A673 (cell line): ENCODE results near the gene STING1. TPM values are rescaled to one million over a fixed set of nuclear protein-coding genes. Genes with fewer than 3 reads are reported as not detected.

Source experiments
- BruUV-seq: library from RNA; stranded (reverse); fragments of 400-500 nt; replicated peaks from 2 replicates; lab custom pipeline; 2021; lab: Mats Ljungman, UMichigan
- CTCF ChIA-PET: fragments of 300-600 bp; sonication (Branson Sonifier 250); formaldehyde crosslinking; loops from one replicate; lab custom pipeline; 2022; ENCODE audit warnings: antibody characterized with exemption; lab: Charles Lee
- POLR2A ChIA-PET: fragments of 300-600 bp; sonication (Branson Sonifier 250); formaldehyde crosslinking; loops from one replicate; lab custom pipeline; 2022; ENCODE audit warnings: antibody characterized with exemption; ENCODE audit not compliant: low non-redundant PET; lab: Charles Lee
- DNase-seq: peaks from one replicate; pipeline ENCODE4 v3.0.0-alpha.2; 2015; ENCODE audit warnings: low spot score
- H3K27ac ChIP-seq: fragments of 200-600 bp; sonication (generic); 2 replicates; pipeline ENCODE4 v1.5.1; 2016; ENCODE audit warnings: mixed run types, low read depth, mild to moderate bottlenecking, mixed read lengths, antibody characterized with exemption, low read length; ENCODE audit not compliant: poor library complexity, severe bottlenecking
- H3K27me3 ChIP-seq: fragments of 200-600 bp; sonication (generic); replicated peaks from 2 replicates; pipeline ENCODE4 v1.6.1; 2017; ENCODE audit warnings: mixed run types, low read depth, mild to moderate bottlenecking, mixed read lengths, antibody characterized with exemption, low read length; ENCODE audit not compliant: insufficient read depth, poor library complexity
- H3K36me3 ChIP-seq: fragments of 200-600 bp; sonication (generic); 2 replicates; pipeline ENCODE4 v1.6.1; 2016; ENCODE audit warnings: mixed run types, mild to moderate bottlenecking, mixed read lengths, antibody characterized with exemption, low read length; ENCODE audit not compliant: insufficient read depth, poor library complexity, severe bottlenecking
- H3K4me1 ChIP-seq: fragments of 200-600 bp; sonication (generic); 2 replicates; pipeline ENCODE4 v1.6.1; 2017; ENCODE audit warnings: mixed run types, mild to moderate bottlenecking, mixed read lengths, antibody characterized with exemption, low read length; ENCODE audit not compliant: insufficient read depth, poor library complexity, severe bottlenecking
- H3K4me3 ChIP-seq: fragments of 200-600 bp; sonication (generic); 2 replicates; pipeline ENCODE4 v1.5.1; 2016; ENCODE audit warnings: low read depth, mixed run types, mild to moderate bottlenecking, mixed read lengths, low read length; ENCODE audit not compliant: poor library complexity, severe bottlenecking
- H3K9me3 ChIP-seq: fragments of 200-600 bp; sonication (generic); 2 replicates; pipeline ENCODE4 v1.6.1; 2016; ENCODE audit warnings: mixed run types, low read depth, mild to moderate bottlenecking, mixed read lengths, antibody characterized with exemption, low read length; ENCODE audit not compliant: poor library complexity, severe bottlenecking
- EZH2 ChIP-seq: fragments of 200-600 bp; sonication (generic); IDR thresholded peaks from 2 replicates; pipeline ENCODE4 v1.6.1; 2017; ENCODE audit warnings: borderline replicate concordance, low read depth, mild to moderate bottlenecking, mixed read lengths, antibody characterized with exemption, low read length; ENCODE audit not compliant: poor library complexity, severe bottlenecking
- intact Hi-C: fragments of 100-400 bp; cut with micrococcal nuclease; formaldehyde crosslinking; loops from one replicate; pipeline ENCODE4 v1.10.0; 2022; ENCODE audit not compliant: unreplicated experiment
- total RNA-seq: library from RNA; stranded (reverse); gene quantifications from 2 replicates; pipeline ENCODE4 v1.2.3, GENCODE V29; 2021
- TF ChIP-seq, protein P1 (sequence below): fragments of 300-800, 200-600 bp; sonication (generic); conservative IDR thresholded peaks from 2 replicates; pipeline ENCODE4 v1.5.1; 2017; ENCODE audit warnings: low read depth, mild to moderate bottlenecking, antibody characterized with exemption, low read length, moderate library complexity, mixed read lengths

STING1 gene
- total RNA-seq, 1 experiment from 2014 or later, result 30.7 TPM

DNA sequence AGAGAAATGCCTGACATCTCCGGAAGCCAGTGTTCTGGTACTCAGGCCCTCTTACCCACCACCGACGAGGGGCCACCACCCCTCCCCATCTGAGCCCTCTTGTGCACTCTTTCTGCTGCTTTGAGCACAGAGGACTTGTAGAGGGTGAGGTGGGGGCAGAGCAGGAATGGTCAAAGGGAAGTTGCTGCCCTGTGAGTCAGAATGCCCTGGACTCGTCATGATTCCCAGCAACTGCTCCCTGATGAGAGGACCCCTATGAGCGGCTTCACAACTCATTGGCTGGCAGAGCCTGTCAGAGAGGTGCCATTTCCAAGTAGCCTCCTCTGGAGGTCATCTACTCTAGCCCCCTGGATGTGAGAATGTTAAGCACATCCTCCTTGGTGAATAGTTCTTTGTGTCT, 20.9 kb downstream of the STING1 start:
- Histone ChIP-seq H3K36me3 (no peaks in the 10 kb centered on the region), H3K4me1 (peaks cover 9% of the 10 kb centered on the region), H3K27me3 (no peaks in the 10 kb centered on the region), H3K4me3 (no peak overlapping the region), H3K9me3 (no peaks in the 10 kb centered on the region), H3K27ac (no peak overlapping the region)
- ChIA-PET POLR2A (interaction anchor here (0.5 kb wide), 1 partner anchor 229 kb away, joined by 8 read pairs; no protein-coding TSS in a partner anchor), CTCF (no interaction called here)
- DNase-seq, result no peak
- no TSS peak for BruUV-seq
- intact Hi-C loops, result no loop called here
- no peak for TF ChIP-seq EZH2

- Histone ChIP-seq H3K9me3 (no peaks in the 10 kb centered on the region), H3K4me3 (no peak overlapping the region), H3K27ac (no peak overlapping the region), H3K4me1 (peaks cover 9% of the 10 kb centered on the region), H3K36me3 (no peaks in the 10 kb centered on the region), H3K27me3 (no peaks in the 10 kb centered on the region)
- no peak for DNase-seq
- ChIA-PET CTCF (no interaction called here), POLR2A (no interaction called here)
- intact Hi-C loops, result no loop called here
- BruUV-seq, result no TSS peak
- TF ChIP-seq, protein P1, sequence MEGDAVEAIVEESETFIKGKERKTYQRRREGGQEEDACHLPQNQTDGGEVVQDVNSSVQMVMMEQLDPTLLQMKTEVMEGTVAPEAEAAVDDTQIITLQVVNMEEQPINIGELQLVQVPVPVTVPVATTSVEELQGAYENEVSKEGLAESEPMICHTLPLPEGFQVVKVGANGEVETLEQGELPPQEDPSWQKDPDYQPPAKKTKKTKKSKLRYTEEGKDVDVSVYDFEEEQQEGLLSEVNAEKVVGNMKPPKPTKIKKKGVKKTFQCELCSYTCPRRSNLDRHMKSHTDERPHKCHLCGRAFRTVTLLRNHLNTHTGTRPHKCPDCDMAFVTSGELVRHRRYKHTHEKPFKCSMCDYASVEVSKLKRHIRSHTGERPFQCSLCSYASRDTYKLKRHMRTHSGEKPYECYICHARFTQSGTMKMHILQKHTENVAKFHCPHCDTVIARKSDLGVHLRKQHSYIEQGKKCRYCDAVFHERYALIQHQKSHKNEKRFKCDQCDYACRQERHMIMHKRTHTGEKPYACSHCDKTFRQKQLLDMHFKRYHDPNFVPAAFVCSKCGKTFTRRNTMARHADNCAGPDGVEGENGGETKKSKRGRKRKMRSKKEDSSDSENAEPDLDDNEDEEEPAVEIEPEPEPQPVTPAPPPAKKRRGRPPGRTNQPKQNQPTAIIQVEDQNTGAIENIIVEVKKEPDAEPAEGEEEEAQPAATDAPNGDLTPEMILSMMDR, result no peak
- no peak for TF ChIP-seq EZH2
These were observed 21.4 kb downstream of the STING1 start for GRCh38 chr5:139461176-139461575.

- no peak for TF ChIP-seq EZH2
- TF ChIP-seq, protein P1, result no peak
- no peak for DNase-seq
- intact Hi-C loops, result no loop called here
- H3K9me3 ChIP-seq, result no peaks in the 10 kb centered on the region
- POLR2A ChIA-PET, result interaction anchor here (0.6 kb wide), 1 partner anchor 24 kb away, joined by 3 read pairs; no protein-coding TSS in a partner anchor
- peaks cover 9% of the 10 kb centered on the region for H3K4me1 ChIP-seq
- CTCF ChIA-PET, result interaction anchor here (0.5 kb wide), 1 partner anchor 328 kb away, joined by 5 read pairs; no protein-coding TSS in a partner anchor
- H3K27me3 ChIP-seq, result no peaks in the 10 kb centered on the region
- no peaks in the 10 kb centered on the region for H3K36me3 ChIP-seq
- no peak overlapping the region for H3K4me3 ChIP-seq
- no peak overlapping the region for H3K27ac ChIP-seq
- BruUV-seq, result no TSS peak
These were observed 22.1 kb downstream of the STING1 start for GRCh38 chr5:139460455-139460854.

DNA sequence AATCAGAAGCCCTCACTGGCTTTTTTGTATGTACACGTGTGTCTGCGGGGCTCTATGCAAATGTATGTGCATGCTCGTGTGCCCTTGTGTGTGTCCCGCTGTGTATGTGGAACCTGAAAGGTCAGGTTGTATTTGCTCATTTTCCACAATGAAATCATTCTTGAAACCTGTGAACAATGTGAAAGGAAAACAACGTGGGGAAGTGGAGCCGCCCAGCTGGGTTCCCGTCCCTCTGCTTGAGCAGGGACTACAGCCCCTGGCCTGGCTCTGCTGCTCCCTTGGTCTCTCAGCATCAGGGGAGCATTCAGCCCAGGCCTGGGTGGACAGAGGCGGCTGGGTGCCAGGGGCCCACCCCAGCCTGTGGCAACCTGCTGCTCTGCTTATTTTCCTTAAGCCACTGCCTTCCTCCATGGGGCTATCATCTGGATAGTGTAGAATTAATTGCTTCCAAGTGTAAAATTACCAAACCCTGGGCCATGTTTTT, 23.1 kb downstream of the STING1 start:
- TF ChIP-seq, protein P1, result no peak
- TF ChIP-seq EZH2, result no peak
- Histone ChIP-seq H3K4me3 (no peak overlapping the region), H3K4me1 (peaks cover 9% of the 10 kb centered on the region), H3K9me3 (no peaks in the 10 kb centered on the region), H3K27me3 (no peaks in the 10 kb centered on the region), H3K27ac (no peak overlapping the region), H3K36me3 (no peaks in the 10 kb centered on the region)
- BruUV-seq, result no TSS peak
- CTCF ChIA-PET, result no interaction called here
- no peak for DNase-seq
- intact Hi-C loops, result no loop called here
- POLR2A ChIA-PET, result no interaction called here
